ENCODE measurements around the gene TNPO2.
"Not testable (repeated sequence)": the region's sequence is repeated elsewhere in the genome, so short reads cannot be mapped to it uniquely, and the experiment has no call there.

TNPO2 gene

GRCh38 chr19:12705169-12705568 lies 18.6 kb downstream of the TNPO2 start:
- no peak for DNase-seq (ENCODE audit: low read depth)

DNA sequence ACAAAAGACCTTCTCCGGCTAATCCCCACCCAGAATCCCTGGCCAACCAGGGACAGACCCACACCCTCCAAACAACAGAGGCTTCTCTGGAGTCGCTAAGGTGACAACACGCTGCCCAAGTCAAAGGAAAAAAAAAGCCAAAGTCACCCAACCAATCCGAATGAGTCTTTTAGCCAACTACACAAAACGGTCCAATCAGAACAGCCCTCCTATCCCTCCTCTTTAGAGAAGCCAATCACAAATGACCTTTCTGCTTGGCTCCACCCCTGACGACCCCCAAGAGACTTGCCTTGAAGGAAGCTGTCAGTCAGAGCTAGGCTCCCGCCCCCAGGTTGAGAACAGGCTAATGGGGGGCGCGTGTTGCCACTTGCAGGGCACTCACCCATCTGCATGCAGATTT lies 20.7 kb downstream of the TNPO2 start:
- DNase-seq (ENCODE audit: low read depth): no peak

DNA sequence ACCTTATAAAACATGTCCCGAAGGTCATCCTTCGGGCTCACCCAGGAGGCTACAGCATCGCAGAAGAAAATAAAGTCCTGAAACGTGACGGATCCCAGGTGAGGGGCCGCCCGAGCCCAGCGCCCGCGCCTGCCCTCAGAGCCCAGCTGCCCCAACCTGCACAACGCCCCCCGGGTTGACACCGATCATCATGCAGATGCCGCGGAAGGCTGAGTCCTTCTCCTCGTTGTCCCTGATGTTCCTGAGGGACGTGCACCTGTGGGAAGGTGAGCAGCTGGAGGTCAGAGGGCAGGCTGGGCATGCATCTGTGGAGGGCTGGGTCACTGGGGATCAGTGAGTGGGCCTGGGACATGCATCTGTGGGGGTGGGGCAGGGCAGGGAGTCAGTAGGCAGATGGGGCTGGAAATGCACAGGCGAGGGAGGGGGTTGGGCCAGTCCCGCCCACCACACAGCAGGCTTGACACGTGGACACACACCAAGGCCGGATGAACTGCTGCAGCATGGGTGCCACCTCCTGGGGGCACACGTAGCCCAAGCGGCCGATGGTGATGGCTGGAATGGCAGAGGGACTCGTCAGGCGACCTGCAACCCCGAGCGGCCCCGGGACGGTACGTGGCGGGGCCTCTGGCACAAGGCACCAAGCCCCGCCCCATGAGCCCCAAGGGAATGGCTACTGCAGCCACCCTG lies 22.0 kb downstream of the TNPO2 start:
- no peak for DNase-seq (ENCODE audit: low read depth)

DNA sequence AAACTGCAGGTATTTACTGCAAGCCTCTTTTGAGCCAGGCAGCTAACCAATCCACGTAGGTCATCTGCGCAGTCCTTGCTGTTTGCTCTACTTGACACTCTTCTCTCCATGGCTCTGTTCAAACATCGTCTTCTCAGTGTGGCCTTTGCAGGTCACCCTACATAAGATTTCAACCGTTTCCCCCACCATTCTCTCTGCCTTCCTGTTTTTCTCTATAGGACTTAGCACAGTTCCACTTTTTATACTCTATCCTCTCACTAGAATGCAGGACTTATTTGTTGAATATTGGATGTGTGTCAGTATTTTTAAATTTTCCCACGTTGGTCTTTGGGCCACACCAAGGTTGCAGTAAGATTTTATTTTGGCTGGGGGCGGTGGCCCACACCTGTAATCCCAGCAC lies 25.6 kb downstream of the TNPO2 start:
- no peak for DNase-seq (ENCODE audit: low read depth)

DNA sequence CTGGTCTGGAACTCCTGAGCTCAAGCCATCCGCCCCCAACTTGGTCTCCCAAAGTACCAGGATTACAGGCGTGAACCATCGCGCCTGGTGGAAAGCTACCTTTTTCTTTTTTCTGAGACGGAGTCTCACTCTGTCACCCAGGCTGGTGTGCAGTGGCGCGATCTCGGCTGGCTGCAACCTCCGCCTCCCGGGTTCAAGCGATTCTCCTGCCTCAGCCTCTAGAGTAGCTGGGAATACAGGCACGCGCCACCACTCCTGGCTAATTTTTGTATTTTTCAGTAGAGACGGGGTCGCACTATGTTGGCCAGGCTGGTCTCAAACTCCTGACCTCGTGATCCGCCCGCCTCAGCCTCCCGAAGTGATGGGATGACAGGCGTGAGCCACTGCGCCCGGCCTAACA lies 26.3 kb downstream of the TNPO2 start:
- not testable (repeated sequence) for DNase-seq (ENCODE audit: low read depth)

DNA sequence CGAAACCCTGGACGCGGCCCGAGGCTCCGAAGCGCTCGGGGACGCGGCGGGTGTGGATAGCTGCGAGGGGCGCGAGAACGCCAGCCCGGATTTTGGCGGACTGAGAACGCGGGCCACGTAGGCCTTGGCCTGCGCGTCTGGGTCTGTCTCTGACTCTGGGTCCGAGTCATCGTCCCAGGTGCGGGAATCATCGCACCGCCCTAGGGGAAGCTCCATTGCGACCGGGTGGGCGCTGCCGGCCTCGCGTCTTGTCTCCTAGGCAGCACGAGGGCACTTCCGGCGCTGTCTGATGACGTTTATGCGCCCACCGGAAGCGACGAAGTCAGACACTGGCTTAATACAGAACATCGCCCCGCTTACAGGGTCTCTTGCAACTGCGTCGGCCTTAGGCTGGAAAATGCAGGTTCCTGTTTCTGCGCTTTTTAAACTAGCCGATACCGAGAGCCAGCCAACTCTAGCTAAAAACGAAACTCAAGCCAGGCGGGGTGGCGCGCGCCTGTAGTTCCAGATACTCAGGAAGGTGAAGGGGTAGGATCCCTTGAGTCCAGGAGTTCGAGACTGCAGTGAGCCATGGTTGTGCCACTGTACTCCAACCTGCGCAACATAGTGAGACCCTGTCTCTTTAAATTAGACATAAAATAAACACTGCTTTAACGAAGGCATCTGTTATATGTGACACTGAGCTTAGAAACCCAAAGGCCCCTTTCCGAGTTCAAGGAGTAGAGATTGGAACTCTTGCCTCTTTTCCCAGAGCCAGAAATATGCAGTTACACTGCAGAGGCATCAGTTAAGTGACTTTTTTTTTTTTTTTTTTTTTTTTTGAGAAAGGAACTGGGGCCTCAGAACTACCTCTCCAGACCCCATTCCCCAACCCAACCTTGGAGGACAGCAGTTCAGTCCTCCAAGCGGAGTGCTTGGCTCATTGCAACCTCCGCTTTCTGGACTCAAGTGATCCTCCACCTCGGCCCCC lies 27.1 kb downstream of the TNPO2 start, which contains the start of gene FBXW9:
TSS of gene FBXW9 (minus strand) at position 266 of the 970 bp plus-strand sequence. CDS start at position 216, 50 bp downstream.
- peak; percentile 98 for DNase-seq (ENCODE audit: low read depth)

DNA sequence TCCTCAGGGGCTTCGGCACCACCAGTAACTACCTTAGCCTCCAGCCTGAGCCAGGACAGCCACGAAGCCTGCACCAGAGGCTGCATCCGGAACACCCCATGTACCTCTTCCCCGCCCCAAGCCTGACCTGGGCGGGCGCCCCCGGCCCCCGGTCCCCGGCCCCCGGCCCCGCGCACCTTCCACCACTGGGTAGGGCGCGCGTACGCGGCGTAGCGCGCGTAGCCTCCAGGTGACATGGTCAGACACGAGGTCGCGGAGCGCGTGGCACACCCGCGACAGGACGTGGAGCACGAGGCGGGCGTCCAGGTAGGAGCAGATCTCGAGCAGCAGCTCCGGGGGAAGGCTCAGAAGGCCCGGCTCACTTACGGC lies 27.8 kb downstream of the TNPO2 start:
- DNase-seq (ENCODE audit: low read depth): no peak

DNA sequence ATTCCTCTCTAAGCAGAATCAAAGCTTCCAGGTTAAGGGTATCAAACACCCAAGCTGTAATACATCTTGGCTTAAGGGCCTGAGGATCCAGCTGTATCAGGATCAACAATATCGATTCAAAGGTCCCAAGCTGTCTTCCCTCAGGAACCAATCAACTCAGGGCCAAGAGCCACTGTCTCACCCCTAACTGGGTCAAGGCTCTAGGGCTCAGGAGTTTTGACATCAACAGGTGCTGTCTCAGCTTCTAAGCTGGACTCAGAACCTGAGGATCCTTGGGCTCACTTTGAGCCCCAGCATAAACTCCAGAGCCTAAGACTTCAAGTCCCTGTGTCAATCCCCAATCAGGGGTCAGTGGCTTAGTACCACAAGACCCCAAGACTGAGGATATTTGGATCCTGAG lies 28.2 kb downstream of the TNPO2 start:
- no peak for DNase-seq (ENCODE audit: low read depth)

GRCh38 chr19:12695096-12695495 lies 28.6 kb downstream of the TNPO2 start:
- no peak for DNase-seq (ENCODE audit: low read depth)

- DNase-seq (ENCODE audit: low read depth): no peak
Observed at GRCh38 chr19:12694641-12695040, 29.1 kb downstream of the TNPO2 start.

- DNase-seq (ENCODE audit: low read depth): no peak
Observed at GRCh38 chr19:12692960-12693359, 30.8 kb downstream of the TNPO2 start.

GRCh38 chr19:12689581-12690216 lies 34.0 kb downstream of the TNPO2 start:
- DNase-seq (ENCODE audit: low read depth): no peak

- no peak for DNase-seq (ENCODE audit: low read depth)
Observed at GRCh38 chr19:12689012-12689411, 34.7 kb downstream of the TNPO2 start.

GRCh38 chr19:12687496-12688196 lies 36.1 kb downstream of the TNPO2 start, which contains the start of gene GNG14:
GNG14 (plus strand) TSS chr19:12687998; CDS start chr19:12688049, 51 bp downstream.
- DNase-seq (ENCODE audit: low read depth): no peak

GRCh38 chr19:12685831-12686230 lies 37.9 kb downstream of the TNPO2 start:
- no peak for DNase-seq (ENCODE audit: low read depth)

DNA sequence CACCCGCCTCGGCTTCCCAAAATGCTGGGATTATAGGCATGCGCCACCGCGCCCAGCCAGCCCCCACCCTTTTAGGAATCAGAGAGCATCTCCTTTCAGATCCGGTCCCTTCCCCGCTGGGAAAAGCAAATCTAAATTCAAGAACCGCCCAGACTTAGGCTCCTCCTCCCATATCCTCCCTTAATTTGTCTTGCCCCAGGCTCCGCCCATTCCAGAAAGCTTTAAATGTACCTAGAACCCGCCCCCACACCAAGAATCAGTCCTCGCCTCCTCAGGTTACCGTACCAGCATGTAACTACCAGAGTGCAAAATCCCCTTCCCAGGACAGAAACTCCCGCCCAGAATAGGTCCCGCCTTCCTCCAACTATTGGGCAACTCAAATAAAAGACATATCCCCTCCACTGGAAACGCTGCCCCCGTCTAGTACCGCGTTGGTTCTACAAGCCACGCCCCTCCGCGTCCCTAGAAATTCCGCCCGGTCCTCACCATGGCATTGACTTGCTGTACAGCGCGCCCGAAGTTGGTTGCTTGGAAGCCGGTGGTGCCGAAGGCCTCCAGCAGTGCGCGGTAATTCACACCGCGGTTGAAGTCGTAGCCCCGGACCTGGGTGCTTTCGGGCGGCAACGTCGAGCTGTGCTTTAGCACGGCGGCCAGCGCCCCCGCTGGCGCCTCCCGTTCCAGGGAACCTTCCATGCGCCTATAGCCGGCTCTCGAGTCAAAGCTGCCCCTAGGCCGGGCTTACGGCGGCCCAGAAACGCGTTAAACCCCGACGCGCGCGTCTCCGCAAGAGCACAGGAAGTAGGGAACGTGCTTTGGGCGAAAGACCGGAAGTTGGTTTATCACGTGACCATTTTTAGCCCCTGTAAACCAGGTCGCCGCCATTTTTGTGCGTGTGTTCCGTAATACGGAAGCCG lies 42.4 kb downstream of the TNPO2 start, which contains the start of gene DHPS:
TSS of gene DHPS (minus strand) at position 807 of the 914 bp plus-strand sequence. CDS start at position 693, 114 bp downstream.
- DNase-seq (ENCODE audit: low read depth): peak; percentile 80

DNA sequence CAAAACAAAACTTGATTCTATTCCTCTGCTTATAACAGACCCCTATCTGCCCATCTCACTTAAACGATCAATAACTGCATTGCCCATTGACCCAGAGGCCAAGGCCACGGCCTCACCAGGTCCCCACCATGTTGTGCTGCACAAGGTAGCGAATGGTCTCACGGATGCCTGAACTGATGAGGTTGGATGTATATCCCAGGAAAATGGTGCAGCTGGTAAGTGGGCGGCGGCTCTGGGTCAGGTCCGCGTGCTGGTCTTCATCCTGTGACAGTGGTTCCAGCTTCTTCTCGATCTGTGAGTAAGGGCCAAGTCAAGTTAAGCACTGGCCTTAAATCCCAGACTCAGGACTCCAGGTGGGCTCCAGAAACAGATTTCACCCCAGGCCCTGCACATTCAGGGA lies 43.7 kb downstream of the TNPO2 start:
- no peak for DNase-seq (ENCODE audit: low read depth)

DNA sequence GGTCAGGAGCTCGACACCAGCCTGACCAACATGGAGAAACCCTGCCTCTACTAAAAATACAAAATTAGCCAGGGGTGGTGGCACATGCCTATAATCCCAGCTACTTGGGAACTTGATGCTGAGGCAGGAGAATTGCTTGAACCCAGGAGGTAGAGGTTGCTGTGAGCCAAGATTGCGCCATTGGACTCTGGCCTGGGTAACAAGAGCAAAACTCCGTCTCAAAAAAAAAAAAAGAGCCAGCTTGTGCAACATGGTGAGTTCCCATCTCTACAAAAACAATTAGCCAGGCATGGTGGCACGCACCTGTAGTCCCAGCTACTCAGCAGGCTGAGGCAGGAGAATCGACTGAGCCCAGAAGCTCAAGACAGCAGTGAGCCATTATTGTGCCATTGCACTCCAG lies 45.7 kb downstream of the TNPO2 start:
- DNase-seq (ENCODE audit: low read depth): not testable (repeated sequence)

DNA sequence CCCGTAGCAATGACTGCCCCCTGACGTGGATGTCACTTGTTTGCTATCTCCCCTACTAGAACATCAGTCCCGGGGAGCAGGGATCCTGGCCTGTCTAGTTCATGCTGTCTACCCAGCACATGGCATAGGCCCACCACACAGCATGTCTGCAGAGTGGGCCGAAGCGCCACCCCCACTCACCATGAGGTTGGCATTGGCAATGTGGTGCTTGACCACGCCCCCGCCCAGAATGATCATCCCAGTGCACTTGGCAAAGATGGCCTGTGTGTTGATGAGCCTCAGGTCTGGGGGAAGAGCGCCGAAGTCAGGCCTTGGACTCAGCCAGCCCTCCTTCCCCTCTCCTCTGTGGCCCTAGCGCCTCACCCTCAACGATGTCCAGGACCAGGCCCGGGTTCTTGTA lies 46.8 kb downstream of the TNPO2 start:
- no peak for DNase-seq (ENCODE audit: low read depth)

DNA sequence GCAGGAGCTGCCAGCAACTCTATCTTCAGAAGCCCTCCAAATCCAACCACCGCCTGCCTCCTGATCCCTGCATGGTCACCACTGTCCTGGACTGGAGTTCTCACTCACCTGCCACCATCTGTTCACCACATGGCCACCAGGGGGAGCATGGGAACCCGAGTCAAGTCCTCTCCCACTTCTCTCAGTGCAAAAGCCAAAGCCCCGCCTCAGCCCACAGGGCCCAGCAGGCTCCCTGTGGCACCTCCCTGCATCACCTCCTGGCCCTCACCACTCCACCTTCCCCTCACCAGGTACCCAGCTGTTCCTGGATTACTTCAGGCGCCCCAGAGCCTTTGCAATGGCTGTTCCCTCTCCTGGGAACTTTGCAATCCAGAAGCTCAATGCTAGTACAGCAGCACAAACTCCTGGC lies 47.3 kb downstream of the TNPO2 start:
- DNase-seq (ENCODE audit: low read depth): peak; percentile 84

DNA sequence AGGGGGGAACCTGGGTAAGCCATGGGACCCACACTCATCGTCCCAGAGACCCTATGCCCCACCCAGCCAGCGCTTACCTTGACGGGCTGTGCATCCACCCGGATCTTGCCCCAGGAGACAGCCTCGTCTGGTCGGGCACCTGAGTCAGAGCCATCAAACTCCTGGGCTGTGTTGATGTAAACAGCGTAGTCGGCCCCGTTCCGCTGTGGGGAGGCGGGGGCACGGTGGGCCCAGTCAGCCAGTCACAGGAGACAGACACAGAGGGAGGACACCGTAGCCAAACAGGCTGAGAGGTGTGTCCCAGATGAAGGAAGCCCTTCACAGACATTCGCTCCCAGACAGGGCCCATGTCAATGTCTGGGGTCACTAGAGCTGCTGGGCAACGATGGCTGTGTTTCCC lies 47.8 kb downstream of the TNPO2 start:
- DNase-seq (ENCODE audit: low read depth): no peak

All from activated gamma-delta T cell treated with anti-CD3 and anti-CD28 coated beads, Interleukin-2, amount 50 U/mL, for 16 hours (primary cell).